Measurements from ENCODE around the gene ATL2.

ATL2 gene

GRCh38 chr2:38248707-38249106, 128.4 kb downstream of the ATL2 start:
- DNase-seq (ENCODE audit: low spot score) = no peak

- DNase-seq (ENCODE audit: low spot score) = no peak
Observed at GRCh38 chr2:38248255-38248654, 128.8 kb downstream of the ATL2 start.

GRCh38 chr2:38246105-38246504, 131.0 kb downstream of the ATL2 start:
- no peak for DNase-seq (ENCODE audit: low spot score)

GRCh38 chr2:38245114-38245641, 131.9 kb downstream of the ATL2 start:
- DNase-seq (ENCODE audit: low spot score) = no peak

GRCh38 chr2:38244301-38244700, 132.8 kb downstream of the ATL2 start:
- DNase-seq (ENCODE audit: low spot score) = no peak

Data from left forelimb (tissue), 1 donor.